ENCODE measurements around the gene SCUBE1.

DNA sequence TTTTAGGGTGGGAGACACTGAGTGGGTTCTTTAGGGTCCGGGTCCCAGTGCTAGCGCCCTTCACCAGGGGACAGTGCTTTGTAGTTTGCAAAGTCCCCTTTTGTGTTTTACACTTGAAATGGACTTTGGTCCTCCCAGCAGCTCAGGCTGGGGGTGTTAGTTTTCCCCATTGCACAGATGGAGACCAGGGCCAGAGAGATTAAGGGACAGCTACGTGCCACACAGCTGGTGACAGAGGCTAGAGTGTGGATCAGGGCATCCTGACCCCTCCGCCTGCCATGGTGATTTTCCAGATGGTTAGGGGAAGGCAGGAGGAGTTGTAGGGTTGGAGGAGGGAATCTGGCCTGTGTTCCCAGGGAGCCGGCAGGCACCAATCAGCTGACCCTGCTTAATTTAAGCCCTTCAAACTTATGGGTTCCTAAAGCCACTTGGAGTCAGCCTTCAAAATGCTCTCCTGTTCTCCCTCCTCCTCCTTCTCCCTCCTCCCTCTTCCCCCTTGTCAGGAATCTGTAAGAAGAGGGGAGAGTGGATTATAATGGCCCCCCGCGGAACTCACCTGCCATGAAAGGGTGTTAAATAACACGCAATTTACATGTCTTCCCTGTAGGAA is 46.2 kb upstream of the SCUBE1 start:
- no peak for TF ChIP-seq GATA2 (IDR thresholded peaks at IDR 0.05; ENCODE audit: low read depth, low read length)
- TF ChIP-seq GATA3 (IDR thresholded peaks at IDR 0.05; ENCODE audit: low read depth, low read length): no peak
